GM23338 (cell line): Measurements from ENCODE around the gene RHOA. TPM values are rescaled to one million over a fixed set of nuclear protein-coding genes. Genes with fewer than 3 reads are reported as not detected.

Experiments
- ATAC-seq: fragments of 200-7000 bp; cut with Tn5 transposase; 3 replicates; pipeline ENCODE4 v1.9.1; 2020
- DNase-seq: peaks from one replicate; pipeline ENCODE4 v3.0.0-alpha.2; 2015; ENCODE audit warnings: low spot score
- H2AFZ ChIP-seq: fragments of 200-600 bp; sonication (generic); 2 replicates; pipeline ENCODE4 v1.8.0; 2016; ENCODE audit warnings: antibody characterized with exemption, mild to moderate bottlenecking, moderate library complexity
- H3F3A ChIP-seq: fragments of 200-600 bp; sonication (generic); replicated peaks from 2 replicates; pipeline ENCODE4 v1.8.0; 2017; ENCODE audit warnings: antibody characterized with exemption, mixed run types, low read depth
- H3K27ac ChIP-seq: fragments of 200-600 bp; sonication (generic); 2 replicates; pipeline ENCODE4 v1.6.1; 2016; ENCODE audit warnings: low read depth
- H3K27me3 ChIP-seq: fragments of 200-600 bp; sonication (generic); 2 replicates; pipeline ENCODE4 v1.8.0; 2016; ENCODE audit warnings: mild to moderate bottlenecking, mixed run types, moderate library complexity; ENCODE audit not compliant: insufficient read depth
- H3K36me3 ChIP-seq: fragments of 200-600 bp; sonication (generic); 2 replicates; pipeline ENCODE4 v1.8.0; 2016; ENCODE audit warnings: mild to moderate bottlenecking; ENCODE audit not compliant: insufficient read depth
- H3K4me1 ChIP-seq: fragments of 200-600 bp; sonication (generic); 2 replicates; pipeline ENCODE4 v1.8.0; 2016; ENCODE audit warnings: mild to moderate bottlenecking, moderate library complexity; ENCODE audit not compliant: insufficient read depth
- H3K4me2 ChIP-seq: fragments of 200-600 bp; sonication (generic); 2 replicates; pipeline ENCODE4 v1.7.1; 2017; ENCODE audit warnings: mixed run types
- H3K4me3 ChIP-seq: fragments of 200-600 bp; sonication (generic); 2 replicates; pipeline ENCODE4 v1.6.1; 2016; ENCODE audit warnings: mixed run types
- H3K79me2 ChIP-seq: fragments of 200-600 bp; sonication (generic); replicated peaks from 2 replicates; pipeline ENCODE4 v1.8.0; 2017; ENCODE audit warnings: mild to moderate bottlenecking; ENCODE audit not compliant: insufficient read depth
- H3K9me2 ChIP-seq: fragments of 200-600 bp; sonication (generic); 2 replicates; pipeline ENCODE4 v1.8.0; 2017; ENCODE audit not compliant: insufficient read depth
- H4K20me1 ChIP-seq: fragments of 200-600 bp; sonication (generic); replicated peaks from 2 replicates; pipeline ENCODE4 v1.8.0; 2017; ENCODE audit warnings: mild to moderate bottlenecking; ENCODE audit not compliant: insufficient read depth
- H3K27ac Mint-ChIP-seq: 2 replicates; pipeline ENCODE4 v1.8.0; 2020; ENCODE audit warnings: inconsistent platforms, mild to moderate bottlenecking, moderate library complexity, mixed read lengths
- H3K27me3 Mint-ChIP-seq: 3 replicates; pipeline ENCODE4 v1.8.0; 2022; ENCODE audit warnings: low read depth, mild to moderate bottlenecking, moderate library complexity, mixed read lengths, inconsistent platforms; ENCODE audit not compliant: insufficient read depth, poor library complexity
- H3K36me3 Mint-ChIP-seq: 3 replicates; pipeline ENCODE4 v1.8.0; 2021; ENCODE audit warnings: low read depth, mild to moderate bottlenecking, inconsistent platforms, moderate library complexity, mixed read lengths
- H3K4me1 Mint-ChIP-seq: 3 replicates; pipeline ENCODE4 v1.8.0; 2020; ENCODE audit warnings: mild to moderate bottlenecking, inconsistent platforms, mixed read lengths
- H3K4me3 Mint-ChIP-seq: 3 replicates; pipeline ENCODE4 v1.8.0; 2021; ENCODE audit warnings: moderate library complexity, mild to moderate bottlenecking, inconsistent platforms, mixed read lengths
- H3K9me3 Mint-ChIP-seq: 3 replicates; pipeline ENCODE4 v1.8.0; 2020; ENCODE audit warnings: moderate library complexity, mild to moderate bottlenecking, inconsistent platforms, mixed read lengths
- EZH2 ChIP-seq: fragments of 200-600 bp; sonication (generic); IDR thresholded peaks from one replicate; pipeline ENCODE4 v1.8.0; 2017; ENCODE audit warnings: antibody characterized with exemption, mild to moderate bottlenecking, low read depth; ENCODE audit not compliant: unreplicated experiment
- EZH2phosphoT487 ChIP-seq: fragments of 200-600 bp; sonication (generic); IDR thresholded peaks from one replicate; pipeline ENCODE4 v1.8.1; 2018; ENCODE audit warnings: antibody characterized with exemption; ENCODE audit not compliant: unreplicated experiment
- STAT1 ChIP-seq: IDR thresholded peaks from one replicate; pipeline ENCODE4 v1.6.1; 2016; ENCODE audit warnings: antibody characterized with exemption; ENCODE audit not compliant: unreplicated experiment
- ZNF114 ChIP-seq: fragments of 250-450 bp; sonication (Bioruptor Pico); IDR thresholded peaks from 2 replicates; pipeline ENCODE4 v1.5.0; 2020; ENCODE audit warnings: mild to moderate bottlenecking, moderate library complexity
- polyA plus RNA-seq: library from polyadenylated mRNA; unstranded; fragments of >200 nt; fragmentation: Nextera tagmentation; extraction: Ambion mirVana; gene quantifications from 2 replicates; pipeline ENCODE4 v1.2.1, GENCODE V29; 2016
- total RNA-seq: library from RNA; depleted of rRNA; stranded (reverse); fragments of >200 nt; shearing (Covaris generic); gene quantifications from 2 replicates; pipeline ENCODE4 v1.2.3, GENCODE V29; 2014
- TF ChIP-seq, protein P1 (sequence below), 2 experiments: fragments of 200-600 bp in 1 of 2; sonication (generic) in 1 of 2; conservative IDR thresholded peaks; 2 replicates each; pipeline versions ENCODE4 v1.5.1 to v1.6.1; 2016 to 2017; ENCODE audit warnings: antibody characterized with exemption in 2 of 2, low read depth in 2 of 2, mild to moderate bottlenecking in 2 of 2, moderate library complexity in 1 of 2
- TF ChIP-seq, protein P2 (sequence below): IDR thresholded peaks from one replicate; pipeline ENCODE4 v1.6.1; 2018; ENCODE audit warnings: antibody characterized with exemption; ENCODE audit not compliant: unreplicated experiment
- TF ChIP-seq, protein P3 (sequence below): IDR thresholded peaks from 2 replicates; pipeline ENCODE4 v1.6.1; 2016; ENCODE audit warnings: antibody characterized with exemption

The RHOA gene
- total and polyA plus RNA-seq, 2 experiments from 2014 or later: 248 to 373 TPM

DNA sequence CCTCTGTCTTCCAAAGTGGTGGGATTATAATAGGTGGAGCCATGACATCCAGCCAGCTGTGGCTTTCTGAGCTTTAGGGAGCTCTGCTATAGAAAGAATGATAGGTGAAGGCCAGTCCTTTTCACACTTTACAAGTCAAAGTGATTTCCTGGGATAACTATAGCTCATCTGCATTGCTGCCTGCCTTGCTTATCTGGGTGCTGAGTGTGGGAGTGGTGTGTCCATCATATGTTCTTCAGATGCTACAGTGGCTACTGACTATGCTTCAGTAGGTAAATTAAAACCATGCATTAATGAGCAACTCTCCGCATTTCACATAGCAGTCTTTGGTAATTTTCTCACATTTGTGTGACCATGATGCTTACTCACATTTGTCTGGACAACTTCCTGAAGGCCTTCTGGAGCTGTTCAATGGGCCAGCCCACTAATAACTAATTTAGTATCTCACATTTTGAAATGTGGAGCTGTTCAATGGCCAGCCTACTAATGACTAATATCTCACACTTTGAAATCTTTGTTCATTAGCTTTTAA is 23.4 kb downstream of the RHOA start (continued):
- TF ChIP-seq, protein P1, sequence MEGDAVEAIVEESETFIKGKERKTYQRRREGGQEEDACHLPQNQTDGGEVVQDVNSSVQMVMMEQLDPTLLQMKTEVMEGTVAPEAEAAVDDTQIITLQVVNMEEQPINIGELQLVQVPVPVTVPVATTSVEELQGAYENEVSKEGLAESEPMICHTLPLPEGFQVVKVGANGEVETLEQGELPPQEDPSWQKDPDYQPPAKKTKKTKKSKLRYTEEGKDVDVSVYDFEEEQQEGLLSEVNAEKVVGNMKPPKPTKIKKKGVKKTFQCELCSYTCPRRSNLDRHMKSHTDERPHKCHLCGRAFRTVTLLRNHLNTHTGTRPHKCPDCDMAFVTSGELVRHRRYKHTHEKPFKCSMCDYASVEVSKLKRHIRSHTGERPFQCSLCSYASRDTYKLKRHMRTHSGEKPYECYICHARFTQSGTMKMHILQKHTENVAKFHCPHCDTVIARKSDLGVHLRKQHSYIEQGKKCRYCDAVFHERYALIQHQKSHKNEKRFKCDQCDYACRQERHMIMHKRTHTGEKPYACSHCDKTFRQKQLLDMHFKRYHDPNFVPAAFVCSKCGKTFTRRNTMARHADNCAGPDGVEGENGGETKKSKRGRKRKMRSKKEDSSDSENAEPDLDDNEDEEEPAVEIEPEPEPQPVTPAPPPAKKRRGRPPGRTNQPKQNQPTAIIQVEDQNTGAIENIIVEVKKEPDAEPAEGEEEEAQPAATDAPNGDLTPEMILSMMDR (conservative IDR thresholded peaks at IDR 0.05; ENCODE audit: low read depth in 2 of 2): no peak
- TF ChIP-seq EZH2phosphoT487 (no peak), ZNF114 (no peak), EZH2 (no peak), STAT1 (no peak)
- TF ChIP-seq, protein P2, sequence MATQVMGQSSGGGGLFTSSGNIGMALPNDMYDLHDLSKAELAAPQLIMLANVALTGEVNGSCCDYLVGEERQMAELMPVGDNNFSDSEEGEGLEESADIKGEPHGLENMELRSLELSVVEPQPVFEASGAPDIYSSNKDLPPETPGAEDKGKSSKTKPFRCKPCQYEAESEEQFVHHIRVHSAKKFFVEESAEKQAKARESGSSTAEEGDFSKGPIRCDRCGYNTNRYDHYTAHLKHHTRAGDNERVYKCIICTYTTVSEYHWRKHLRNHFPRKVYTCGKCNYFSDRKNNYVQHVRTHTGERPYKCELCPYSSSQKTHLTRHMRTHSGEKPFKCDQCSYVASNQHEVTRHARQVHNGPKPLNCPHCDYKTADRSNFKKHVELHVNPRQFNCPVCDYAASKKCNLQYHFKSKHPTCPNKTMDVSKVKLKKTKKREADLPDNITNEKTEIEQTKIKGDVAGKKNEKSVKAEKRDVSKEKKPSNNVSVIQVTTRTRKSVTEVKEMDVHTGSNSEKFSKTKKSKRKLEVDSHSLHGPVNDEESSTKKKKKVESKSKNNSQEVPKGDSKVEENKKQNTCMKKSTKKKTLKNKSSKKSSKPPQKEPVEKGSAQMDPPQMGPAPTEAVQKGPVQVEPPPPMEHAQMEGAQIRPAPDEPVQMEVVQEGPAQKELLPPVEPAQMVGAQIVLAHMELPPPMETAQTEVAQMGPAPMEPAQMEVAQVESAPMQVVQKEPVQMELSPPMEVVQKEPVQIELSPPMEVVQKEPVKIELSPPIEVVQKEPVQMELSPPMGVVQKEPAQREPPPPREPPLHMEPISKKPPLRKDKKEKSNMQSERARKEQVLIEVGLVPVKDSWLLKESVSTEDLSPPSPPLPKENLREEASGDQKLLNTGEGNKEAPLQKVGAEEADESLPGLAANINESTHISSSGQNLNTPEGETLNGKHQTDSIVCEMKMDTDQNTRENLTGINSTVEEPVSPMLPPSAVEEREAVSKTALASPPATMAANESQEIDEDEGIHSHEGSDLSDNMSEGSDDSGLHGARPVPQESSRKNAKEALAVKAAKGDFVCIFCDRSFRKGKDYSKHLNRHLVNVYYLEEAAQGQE: no peak

DNA sequence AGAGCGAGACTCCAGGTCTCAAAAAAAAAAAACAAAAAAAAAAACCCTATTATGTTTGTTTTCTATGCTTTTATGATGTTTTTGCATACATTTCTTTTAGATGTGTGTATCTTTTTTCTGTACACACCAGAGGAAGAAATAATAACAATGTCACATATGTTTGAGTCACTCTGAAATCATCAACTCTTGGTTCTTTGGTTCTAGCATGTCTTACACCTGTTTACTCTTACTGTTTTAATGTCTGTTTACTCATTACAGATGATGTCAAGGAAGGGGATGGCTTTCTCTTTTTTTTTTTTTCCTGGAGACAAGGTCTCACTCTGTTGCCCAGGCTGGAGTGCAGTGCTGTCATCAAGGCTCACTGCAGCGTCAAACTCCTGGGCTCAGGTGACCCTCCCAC is 24.1 kb downstream of the RHOA start:
- Histone ChIP-seq H3K36me3 (no peaks in the 10 kb centered on the region), H3K4me3 (no peak overlapping the region), H3K9me2 (no peaks in the 10 kb centered on the region), H3K4me2 (no peak overlapping the region), H3K27ac (no peak overlapping the region), H3K27me3 (no peaks in the 10 kb centered on the region), H2AFZ (no peak overlapping the region), H4K20me1 (peaks cover 62% of the 10 kb centered on the region), H3F3A (peaks cover 4% of the 10 kb centered on the region; the same call in 1 of the 2 replicates), H3K4me1 (no peaks in the 10 kb centered on the region), H3K79me2 (peaks cover 100% of the 10 kb centered on the region)
- Mint-ChIP-seq H3K27ac (no peak overlapping the region; the same call in 1 of the 2 replicates), H3K4me3 (no peak overlapping the region), H3K4me1 (no peaks in the 10 kb centered on the region), H3K27me3 (no peaks in the 10 kb centered on the region), H3K9me3 (no peaks in the 10 kb centered on the region), H3K36me3 (peaks cover 3% of the 10 kb centered on the region; the same call in 2 of the 3 replicates)
- ATAC-seq (no peak), DNase-seq (no peak)
- TF ChIP-seq EZH2: no peak
- TF ChIP-seq, protein P3, sequence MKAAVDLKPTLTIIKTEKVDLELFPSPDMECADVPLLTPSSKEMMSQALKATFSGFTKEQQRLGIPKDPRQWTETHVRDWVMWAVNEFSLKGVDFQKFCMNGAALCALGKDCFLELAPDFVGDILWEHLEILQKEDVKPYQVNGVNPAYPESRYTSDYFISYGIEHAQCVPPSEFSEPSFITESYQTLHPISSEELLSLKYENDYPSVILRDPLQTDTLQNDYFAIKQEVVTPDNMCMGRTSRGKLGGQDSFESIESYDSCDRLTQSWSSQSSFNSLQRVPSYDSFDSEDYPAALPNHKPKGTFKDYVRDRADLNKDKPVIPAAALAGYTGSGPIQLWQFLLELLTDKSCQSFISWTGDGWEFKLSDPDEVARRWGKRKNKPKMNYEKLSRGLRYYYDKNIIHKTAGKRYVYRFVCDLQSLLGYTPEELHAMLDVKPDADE: no peak
- no peak for TF ChIP-seq ZNF114
- TF ChIP-seq STAT1: no peak
